D721Med (cell line): ENCODE data around the gene S100A6.

ENCODE experiments used
- DNase-seq: peaks from one replicate; pipeline ENCODE4 v3.0.0; 2011; ENCODE audit warnings: low spot score; ENCODE audit not compliant: insufficient read length
- FAIRE-seq: peaks from 2 replicates; lab custom pipeline; 2011; peaks lifted over from hg19 to GRCh38; lab: Jason Lieb, UNC
- TF ChIP-seq, protein P1 (sequence below): IDR thresholded peaks from 2 replicates; pipeline ENCODE4 v1.5.1; 2012; ENCODE audit warnings: mild to moderate bottlenecking, control low read depth; ENCODE audit not compliant: insufficient read depth; ENCODE audit errors: missing control alignments

Gene S100A6

DNA sequence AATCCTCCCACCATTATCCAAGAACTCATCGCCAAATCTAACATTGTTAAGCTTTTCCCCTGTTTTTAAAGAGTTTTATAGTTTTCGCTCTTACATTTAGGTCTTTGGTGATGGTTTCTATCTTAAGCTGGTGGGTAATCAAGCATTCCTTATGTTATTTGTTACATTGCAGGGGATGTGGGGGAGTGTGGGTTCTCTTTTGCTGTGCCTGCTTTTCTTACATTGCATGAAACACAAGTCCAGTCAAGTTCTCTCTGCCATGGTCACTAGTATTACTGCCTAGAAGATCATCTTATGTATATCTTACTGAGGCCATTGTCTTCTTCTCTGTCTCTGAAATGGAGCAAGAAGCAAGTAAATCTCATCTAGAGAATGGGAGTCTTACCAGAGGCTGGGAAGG is 48.1 kb downstream of the S100A6 start:
- no peak for FAIRE-seq
- TF ChIP-seq, protein P1, sequence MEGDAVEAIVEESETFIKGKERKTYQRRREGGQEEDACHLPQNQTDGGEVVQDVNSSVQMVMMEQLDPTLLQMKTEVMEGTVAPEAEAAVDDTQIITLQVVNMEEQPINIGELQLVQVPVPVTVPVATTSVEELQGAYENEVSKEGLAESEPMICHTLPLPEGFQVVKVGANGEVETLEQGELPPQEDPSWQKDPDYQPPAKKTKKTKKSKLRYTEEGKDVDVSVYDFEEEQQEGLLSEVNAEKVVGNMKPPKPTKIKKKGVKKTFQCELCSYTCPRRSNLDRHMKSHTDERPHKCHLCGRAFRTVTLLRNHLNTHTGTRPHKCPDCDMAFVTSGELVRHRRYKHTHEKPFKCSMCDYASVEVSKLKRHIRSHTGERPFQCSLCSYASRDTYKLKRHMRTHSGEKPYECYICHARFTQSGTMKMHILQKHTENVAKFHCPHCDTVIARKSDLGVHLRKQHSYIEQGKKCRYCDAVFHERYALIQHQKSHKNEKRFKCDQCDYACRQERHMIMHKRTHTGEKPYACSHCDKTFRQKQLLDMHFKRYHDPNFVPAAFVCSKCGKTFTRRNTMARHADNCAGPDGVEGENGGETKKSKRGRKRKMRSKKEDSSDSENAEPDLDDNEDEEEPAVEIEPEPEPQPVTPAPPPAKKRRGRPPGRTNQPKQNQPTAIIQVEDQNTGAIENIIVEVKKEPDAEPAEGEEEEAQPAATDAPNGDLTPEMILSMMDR, result no peak
- no peak for DNase-seq

DNA sequence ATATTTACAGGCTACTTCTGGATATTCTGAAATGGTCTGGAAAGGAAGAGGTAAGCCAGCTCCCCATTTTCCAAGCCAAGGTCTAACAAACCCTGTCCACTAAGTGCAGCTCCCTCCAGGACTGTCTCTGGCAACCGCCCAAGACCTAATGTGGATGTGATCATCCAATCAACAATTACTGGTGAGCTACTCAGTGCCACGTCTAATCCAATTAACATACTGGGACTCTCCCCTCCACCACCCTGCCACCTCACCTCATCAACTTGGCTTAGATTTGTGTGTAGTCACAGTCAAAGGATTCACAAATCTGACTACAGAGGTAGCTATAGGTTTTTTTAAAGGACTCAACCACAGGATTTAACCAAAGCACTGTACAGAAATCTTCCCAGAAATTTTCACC is 49.9 kb downstream of the S100A6 start:
- FAIRE-seq (no peak), DNase-seq (no peak)
- TF ChIP-seq, protein P1, result no peak
